ENCODE data around the gene MAPK8IP2. TPM values are rescaled to one million over a fixed set of nuclear protein-coding genes. Genes with fewer than 3 reads are reported as not detected.
"Not testable (repeated sequence)": the region's sequence is repeated elsewhere in the genome, so short reads cannot be mapped to it uniquely, and the experiment has no call there.

Gene MAPK8IP2
- total RNA-seq, 4 donors from 2014 or later, result 0.39 to 0.85 (median 0.47) TPM

- Histone ChIP-seq H3K4me3 (no peak overlapping the region), H3K4me1 (peaks cover 1 to 3% of the 10 kb centered on the region in 2 donors), H3K27me3 (no peaks in the 10 kb centered on the region), H3K9me3 (no peaks in the 10 kb centered on the region), H3K27ac (no peak overlapping the region), H3K36me3 (no peaks in the 10 kb centered on the region)
- in situ Hi-C loops (cut with MboI; ENCODE audit: low sequenced_read_pairs in 4 of 4), result no loop called here
- TF ChIP-seq POLR2A (IDR thresholded peaks at IDR 0.05) (no peak), CTCF (IDR thresholded peaks at IDR 0.05 in 4 of 5, conservative IDR thresholded peaks at IDR 0.05 in 1 of 5) (no peak)
- ATAC-seq (no peak), DNase-seq (no peak)
- intact Hi-C loops (cut with DNase I; ENCODE audit: low total_unique reads), result no loop called here
Observed at GRCh38 chr22:50633771-50634170, 33.2 kb downstream of the MAPK8IP2 start.

- no peak overlapping the region for H3K27ac ChIP-seq
- H3K36me3 ChIP-seq, result no peaks in the 10 kb centered on the region
- no peaks in the 10 kb centered on the region for H3K9me3 ChIP-seq
- H3K4me1 ChIP-seq, result no peaks in the 10 kb centered on the region
- ATAC-seq (no peak), DNase-seq (no peak)
- H3K27me3 ChIP-seq, result no peaks in the 10 kb centered on the region
- H3K4me3 ChIP-seq, result no peak overlapping the region
- intact Hi-C loops (cut with DNase I; ENCODE audit: low total_unique reads) (no loop called here), in situ Hi-C loops (cut with MboI; ENCODE audit: low sequenced_read_pairs in 4 of 4) (no loop called here)
- no peak for TF ChIP-seq POLR2A (IDR thresholded peaks at IDR 0.05)
- TF ChIP-seq CTCF (IDR thresholded peaks at IDR 0.05 in 4 of 5, conservative IDR thresholded peaks at IDR 0.05 in 1 of 5), result no peak
Observed at GRCh38 chr22:50635591-50635990, 35.0 kb downstream of the MAPK8IP2 start.

GRCh38 chr22:50640296-50640695, 39.7 kb downstream of the MAPK8IP2 start:
- ATAC-seq; H3K4me3 ChIP-seq; H3K36me3 ChIP-seq; in situ Hi-C loops (cut with MboI; ENCODE audit: low sequenced_read_pairs in 4 of 4); intact Hi-C loops (cut with DNase I; ENCODE audit: low total_unique reads); DNase-seq; H3K9me3 ChIP-seq: not testable (repeated sequence)
- H3K4me1 ChIP-seq, result peaks cover 4 to 13% of the 10 kb centered on the region in 2 donors
- peaks cover 8 to 24% (median 20%) of the 10 kb centered on the region in 3 donors for H3K27me3 ChIP-seq
- H3K27ac ChIP-seq, result peak overlapping the region in 3 of 4 donors; percentile 66 to 69 (median 69)

- peak; percentile 41 to 65 for ATAC-seq
- peak overlapping the region; percentile 31 to 69 (median 68) for H3K27ac ChIP-seq
- no peak overlapping the region for H3K4me3 ChIP-seq
- H3K36me3 ChIP-seq, result no peaks in the 10 kb centered on the region
- intact Hi-C loops (cut with DNase I; ENCODE audit: low total_unique reads) (no loop called here), in situ Hi-C loops (cut with MboI; ENCODE audit: low sequenced_read_pairs in 4 of 4) (no loop called here)
- H3K4me1 ChIP-seq, result peaks cover 4 to 13% of the 10 kb centered on the region in 2 donors
- no peaks in the 10 kb centered on the region for H3K9me3 ChIP-seq
- DNase-seq, result no peak
- TF ChIP-seq CTCF (IDR thresholded peaks at IDR 0.05 in 4 of 5, conservative IDR thresholded peaks at IDR 0.05 in 1 of 5) (no peak), POLR2A (IDR thresholded peaks at IDR 0.05) (no peak)
- peaks cover 11 to 24% (median 22%) of the 10 kb centered on the region in 3 donors for H3K27me3 ChIP-seq
Observed at GRCh38 chr22:50640857-50641647, 40.5 kb downstream of the MAPK8IP2 start.

- Histone ChIP-seq H3K4me3 (no peak overlapping the region), H3K27me3 (peaks cover 11 to 24% (median 22%) of the 10 kb centered on the region in 3 donors), H3K9me3 (no peaks in the 10 kb centered on the region), H3K36me3 (no peaks in the 10 kb centered on the region), H3K4me1 (peaks cover 4 to 13% of the 10 kb centered on the region in 2 donors), H3K27ac (peak overlapping the region; percentile 31 to 69 (median 68))
- TF ChIP-seq CTCF (IDR thresholded peaks at IDR 0.05 in 4 of 5, conservative IDR thresholded peaks at IDR 0.05 in 1 of 5), result peak in 2 of 5 experiments; percentile 17 to 36
- TF ChIP-seq POLR2A (IDR thresholded peaks at IDR 0.05), result no peak
- ATAC-seq (peak in 1 of 2 donors; percentile 44), DNase-seq (no peak)
- in situ Hi-C loops (cut with MboI; ENCODE audit: low sequenced_read_pairs in 4 of 4), result no loop called here
- intact Hi-C loops (cut with DNase I; ENCODE audit: low total_unique reads), result no loop called here
Observed at GRCh38 chr22:50641696-50642607, 41.4 kb downstream of the MAPK8IP2 start.

- DNase-seq; in situ Hi-C loops (cut with MboI; ENCODE audit: low sequenced_read_pairs in 4 of 4); H3K4me3 ChIP-seq; ATAC-seq; intact Hi-C loops (cut with DNase I; ENCODE audit: low total_unique reads); H3K36me3 ChIP-seq; H3K27ac ChIP-seq; H3K9me3 ChIP-seq: not testable (repeated sequence)
- Histone ChIP-seq H3K27me3 (peaks cover 11 to 24% (median 22%) of the 10 kb centered on the region in 3 donors), H3K4me1 (peaks cover 4 to 13% of the 10 kb centered on the region in 2 donors)
Observed at GRCh38 chr22:50643021-50643820, 42.6 kb downstream of the MAPK8IP2 start.

GRCh38 chr22:50643821-50644101, 43.2 kb downstream of the MAPK8IP2 start:
- ATAC-seq; intact Hi-C loops (cut with DNase I; ENCODE audit: low total_unique reads); H3K4me3 ChIP-seq; H3K27ac ChIP-seq; H3K9me3 ChIP-seq; H3K36me3 ChIP-seq; DNase-seq; in situ Hi-C loops (cut with MboI; ENCODE audit: low sequenced_read_pairs in 4 of 4): not testable (repeated sequence)
- H3K27me3 ChIP-seq, result peaks cover 11 to 24% (median 22%) of the 10 kb centered on the region in 3 donors
- peaks cover 4 to 13% of the 10 kb centered on the region in 2 donors for H3K4me1 ChIP-seq

All from gastrocnemius medialis (tissue), 4 donors.